Muscle of leg (tissue), 11 donors: ENCODE results near the gene RTN4R. TPM values are rescaled to one million over a fixed set of nuclear protein-coding genes. Genes with fewer than 3 reads are reported as not detected.
"Not testable (repeated sequence)": the region's sequence is repeated elsewhere in the genome, so short reads cannot be mapped to it uniquely, and the experiment has no call there.

Experiments
- DNase-seq: peaks from one replicate; pipeline ENCODE4 v3.0.0; 2013
- H3K27ac ChIP-seq: one replicate; pipeline ENCODE4 v1.5.1; 2013; ENCODE audit warnings: mild to moderate bottlenecking, low read length, control low read depth
- H3K27me3 ChIP-seq: one replicate; pipeline ENCODE4 v1.6.1; 2013; ENCODE audit warnings: low read length; ENCODE audit not compliant: control insufficient read depth, insufficient read depth
- H3K36me3 ChIP-seq: one replicate; pipeline ENCODE4 v1.6.1; 2013; ENCODE audit warnings: low read length; ENCODE audit not compliant: control insufficient read depth, insufficient read depth
- H3K4me1 ChIP-seq: one replicate; pipeline ENCODE4 v1.6.1; 2013; ENCODE audit warnings: low read length; ENCODE audit not compliant: control insufficient read depth, insufficient read depth
- H3K4me3 ChIP-seq: one replicate; pipeline ENCODE4 v1.5.1; 2013; ENCODE audit warnings: low read length, control low read depth
- H3K9me3 ChIP-seq: replicated peaks from 2 replicates; pipeline ENCODE4 v1.6.1; 2013; ENCODE audit warnings: low read depth, low read length; ENCODE audit not compliant: control insufficient read depth
- WGBS: methylation state at CpG from one replicate; pipeline ENCODE4 v1.1.5; 2013; ENCODE audit warnings: missing lambda C conversion rate; ENCODE audit not compliant: insufficient coverage; 5-methylcytosine and 5-hydroxymethylcytosine counted together
- polyA plus RNA-seq, 8 donors: library from polyadenylated mRNA; unstranded; fragments of 120-200 nt; gene quantifications; one replicate each; pipeline versions ENCODE4 v1.2.1 to v1.2.3, GENCODE V29; 2013; ENCODE audit warnings: inconsistent platforms in 1 of 8, low replicate concordance in 1 of 8; ENCODE audit not compliant: insufficient read length in 8 of 8, insufficient read depth in 1 of 8
- total RNA-seq: library from RNA; stranded (reverse); fragments of 120-200 nt; gene quantifications from one replicate; pipeline ENCODE4 v1.2.4, GENCODE V29; 2013

RTN4R gene
- total and polyA plus RNA-seq, 9 donors: 7.3 to 19.0 (median 13.5) TPM

DNA sequence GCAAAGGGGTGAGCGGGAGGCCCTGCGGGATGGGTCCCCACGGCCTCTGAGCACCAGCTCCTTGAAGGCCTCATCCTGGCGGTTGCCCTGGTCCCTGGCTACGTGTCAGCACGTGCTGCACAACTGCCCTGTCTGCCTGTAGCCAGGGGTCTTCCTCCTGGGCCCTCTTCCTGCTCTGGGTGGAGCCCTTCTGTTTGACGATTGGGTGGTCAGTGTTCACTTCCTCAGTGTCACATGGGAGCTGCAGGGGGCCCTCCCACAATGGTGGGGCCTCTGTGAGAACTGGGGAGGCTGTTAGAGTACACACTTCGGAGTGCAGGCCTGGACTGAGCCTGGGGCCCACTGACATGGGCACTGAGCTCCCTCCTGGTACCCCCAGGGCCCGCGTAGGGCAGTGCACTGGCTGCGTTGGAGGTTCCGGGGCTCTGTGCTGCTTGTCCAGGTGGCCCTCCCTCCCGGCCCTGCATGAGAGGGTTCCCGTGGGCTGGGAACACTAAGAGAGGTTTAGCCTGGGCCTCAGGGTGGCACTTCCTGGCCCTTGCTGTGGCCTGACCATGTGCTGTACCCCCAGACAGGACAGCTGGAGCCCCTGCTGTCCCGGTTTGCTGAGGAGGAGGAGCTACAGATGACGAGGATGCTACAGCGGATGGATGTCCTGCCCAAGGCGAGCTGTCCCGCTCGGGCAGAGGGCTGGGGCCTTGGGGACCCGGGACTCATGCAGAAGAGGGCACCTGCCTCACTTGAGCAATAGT is 38.0 kb upstream of the RTN4R start:
- DNase-seq: no peak
- H3K4me3 ChIP-seq: no peak overlapping the region
- no peak overlapping the region for H3K27ac ChIP-seq
- H3K27me3 ChIP-seq: peaks cover 13% of the 10 kb centered on the region
- WGBS: 73% methylated on average over 14 of the region's 21 CpGs
- peaks cover 21% of the 10 kb centered on the region for H3K4me1 ChIP-seq
- no peaks in the 10 kb centered on the region for H3K9me3 ChIP-seq
- no peaks in the 10 kb centered on the region for H3K36me3 ChIP-seq

DNA sequence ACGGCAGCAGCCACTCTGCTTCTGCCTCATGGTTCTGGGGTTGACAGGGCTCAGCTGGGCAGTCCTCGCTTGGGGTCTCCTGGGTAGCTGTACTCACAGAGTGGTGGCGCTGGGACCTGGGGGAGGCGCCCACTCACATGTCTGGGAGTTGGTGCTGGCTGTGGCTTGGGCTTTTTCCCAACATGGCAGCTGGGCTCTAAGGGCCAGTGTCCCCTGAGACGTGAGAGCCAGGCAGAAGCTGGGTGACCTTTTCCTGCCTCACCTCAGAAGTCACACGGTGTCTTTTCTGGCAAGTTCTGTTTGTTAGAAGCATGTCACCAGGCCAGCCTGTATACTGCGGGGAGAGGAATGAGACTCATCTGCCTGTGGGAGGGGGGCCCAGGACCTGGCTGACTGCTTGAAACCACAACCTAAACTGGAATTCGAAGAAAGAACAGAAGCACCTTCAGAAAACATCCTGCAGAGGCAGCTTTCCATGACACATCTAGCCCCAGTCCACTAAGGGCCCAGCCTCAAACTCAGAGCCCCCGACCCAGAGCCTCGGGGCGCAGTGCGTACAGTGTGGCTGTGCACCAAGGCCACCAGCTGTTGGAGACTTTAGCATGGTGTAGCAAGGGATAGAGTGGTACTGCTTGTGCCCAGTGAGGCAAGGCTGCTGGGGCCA is 37.2 kb upstream of the RTN4R start:
- H3K9me3 ChIP-seq, H3K36me3 ChIP-seq, H3K4me3 ChIP-seq, H3K27ac ChIP-seq, DNase-seq: not testable (repeated sequence)
- H3K4me1 ChIP-seq: peaks cover 21% of the 10 kb centered on the region
- WGBS: 74% methylated on average over 5 of the region's 12 CpGs
- H3K27me3 ChIP-seq: peaks cover 19% of the 10 kb centered on the region

- DNase-seq: no peak
- H3K36me3 ChIP-seq: no peaks in the 10 kb centered on the region
- no peak overlapping the region for H3K4me3 ChIP-seq
- peaks cover 26% of the 10 kb centered on the region for H3K4me1 ChIP-seq
- 98% methylated on average over 5 of the region's 9 CpGs for WGBS
- no peaks in the 10 kb centered on the region for H3K9me3 ChIP-seq
- no peak overlapping the region for H3K27ac ChIP-seq
- peaks cover 24% of the 10 kb centered on the region for H3K27me3 ChIP-seq
These were observed 36.5 kb upstream of the RTN4R start for GRCh38 chr22:20304646-20305045.

DNA sequence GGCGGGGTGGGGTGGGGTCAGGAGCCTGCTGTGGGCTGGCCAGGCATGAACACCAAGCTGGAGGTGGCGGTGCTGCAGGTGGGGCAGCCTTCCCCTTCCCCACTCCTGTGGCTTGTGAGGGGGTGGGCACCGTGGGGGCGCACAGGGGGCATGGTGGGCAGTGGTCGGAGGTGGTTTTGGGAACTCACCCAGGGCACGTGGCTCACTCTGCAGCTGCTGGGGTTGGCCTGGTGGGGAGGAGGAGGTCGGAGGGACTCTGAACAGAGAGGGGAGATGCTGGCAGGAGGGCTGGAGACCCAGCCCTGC is 35.1 kb upstream of the RTN4R start:
- DNase-seq: not testable (repeated sequence)
- peaks cover 35% of the 10 kb centered on the region for H3K27me3 ChIP-seq
- WGBS: no CpG with 5 or more reads among the region's 7 CpGs

GRCh38 chr22:20302438-20303228 is 34.5 kb upstream of the RTN4R start:
- H3K9me3 ChIP-seq: no peaks in the 10 kb centered on the region
- DNase-seq: no peak
- peaks cover 41% of the 10 kb centered on the region for H3K27me3 ChIP-seq
- H3K36me3 ChIP-seq: no peaks in the 10 kb centered on the region
- no peak overlapping the region for H3K4me3 ChIP-seq
- WGBS: 70% methylated on average over 5 of the region's 13 CpGs
- peaks cover 26% of the 10 kb centered on the region for H3K4me1 ChIP-seq
- H3K27ac ChIP-seq: no peak overlapping the region

More for the DNA sequence above, 35.1 kb upstream of the RTN4R start:
- H3K36me3 ChIP-seq, H3K27ac ChIP-seq, H3K4me3 ChIP-seq, H3K9me3 ChIP-seq: not testable (repeated sequence)
- H3K4me1 ChIP-seq: peaks cover 27% of the 10 kb centered on the region

GRCh38 chr22:20299746-20300136 is 31.6 kb upstream of the RTN4R start:
- peaks cover 10% of the 10 kb centered on the region for H3K4me1 ChIP-seq
- no peaks in the 10 kb centered on the region for H3K9me3 ChIP-seq
- peaks cover 52% of the 10 kb centered on the region for H3K27me3 ChIP-seq
- H3K27ac ChIP-seq: no peak overlapping the region
- DNase-seq: peak; percentile 27
- under 1% methylated on average over 51 of the region's 52 CpGs for WGBS
- no peak overlapping the region for H3K4me3 ChIP-seq
- no peaks in the 10 kb centered on the region for H3K36me3 ChIP-seq

DNA sequence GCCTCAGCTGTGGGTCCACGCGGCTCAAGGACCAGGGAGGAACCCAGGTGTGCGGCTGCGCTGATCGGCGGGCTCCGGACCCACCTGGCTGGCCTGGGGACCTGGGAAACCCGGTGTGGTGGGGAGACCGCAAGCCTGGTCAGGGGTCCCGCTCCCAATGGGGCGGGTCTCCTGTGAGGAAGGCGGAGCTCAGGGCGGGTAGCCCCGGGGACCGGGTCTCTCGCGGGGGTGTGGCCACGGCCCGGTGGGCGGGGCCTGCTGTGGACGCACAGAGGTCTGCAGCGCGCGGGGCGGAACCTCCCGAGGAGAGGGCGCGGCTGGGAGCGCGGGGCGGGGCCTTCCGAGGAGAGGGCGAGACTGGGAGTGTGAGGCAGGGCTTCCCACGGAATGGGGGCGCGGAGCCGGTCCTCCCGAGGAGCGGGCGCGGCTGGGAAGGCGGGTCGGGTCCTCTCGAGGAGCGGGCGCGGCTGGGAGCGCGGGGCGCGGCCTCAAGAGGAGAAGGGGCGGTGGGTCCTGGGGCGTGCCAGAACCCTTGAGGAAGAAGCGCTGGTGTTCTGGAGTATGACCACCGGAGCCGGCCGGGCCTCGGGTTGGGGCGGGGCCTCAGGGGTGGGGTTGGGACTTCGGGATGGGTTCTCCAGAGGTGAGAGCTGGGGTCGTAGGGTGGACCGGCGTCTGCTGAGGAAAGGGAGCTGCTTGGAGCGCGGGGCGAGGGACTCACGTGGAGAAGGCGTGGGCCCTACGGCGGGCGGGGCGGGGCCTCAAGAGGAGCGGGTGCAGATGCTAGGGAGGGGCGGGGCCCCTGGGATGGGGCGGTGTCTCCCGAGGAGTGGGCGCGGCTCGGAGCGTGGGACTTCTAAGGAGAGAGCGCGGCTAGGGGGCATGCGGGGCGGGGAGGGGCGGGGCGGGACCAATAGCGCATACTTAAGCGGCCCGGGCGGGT is 31.0 kb upstream of the RTN4R start:
- Histone ChIP-seq H3K4me3 (peak overlapping the region; percentile 28), H3K27me3 (peaks cover 52% of the 10 kb centered on the region), H3K36me3 (no peaks in the 10 kb centered on the region), H3K4me1 (peaks cover 10% of the 10 kb centered on the region), H3K27ac (no peak overlapping the region), H3K9me3 (no peaks in the 10 kb centered on the region)
- 1% methylated on average over 87 of the region's 90 CpGs for WGBS
- peak; percentile 73 for DNase-seq

DNA sequence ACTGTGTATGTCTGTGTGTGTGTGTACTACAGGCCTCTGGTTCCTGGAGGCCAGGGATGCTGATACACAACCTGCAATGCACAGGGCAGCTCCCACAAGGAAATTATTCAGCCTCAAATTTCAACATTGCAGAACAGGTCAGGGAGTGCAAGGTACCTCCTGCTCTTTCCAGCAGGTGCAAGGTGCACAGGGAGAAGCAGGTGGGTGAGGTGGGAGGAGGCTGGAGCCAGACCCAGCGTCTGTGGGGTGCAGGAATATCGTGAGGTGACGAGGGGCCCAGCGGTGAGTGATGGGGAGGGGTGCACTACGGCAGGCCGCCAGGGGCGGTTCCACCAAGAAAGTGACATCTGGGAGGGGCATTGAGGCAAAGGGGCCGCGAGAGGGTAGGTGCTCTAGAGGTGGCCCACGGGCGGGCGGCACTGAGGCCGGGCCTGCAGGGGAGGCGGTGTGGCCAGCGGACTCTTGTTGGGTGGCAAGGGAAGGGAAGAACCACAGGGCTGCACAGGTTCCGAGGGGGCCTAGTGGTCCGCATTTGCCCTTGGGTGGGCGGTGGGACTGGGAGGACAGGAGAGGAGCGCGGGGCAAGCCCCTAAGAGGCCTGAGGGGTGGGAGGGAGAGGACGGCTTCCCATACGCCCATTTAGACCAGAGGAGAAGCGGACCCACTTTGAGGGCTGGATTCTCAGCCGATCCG is 30.1 kb upstream of the RTN4R start:
- WGBS: 20% methylated on average over 23 of the region's 25 CpGs
- Histone ChIP-seq H3K27ac (no peak overlapping the region), H3K36me3 (no peaks in the 10 kb centered on the region), H3K4me1 (peaks cover 10% of the 10 kb centered on the region), H3K27me3 (peaks cover 52% of the 10 kb centered on the region), H3K4me3 (no peak overlapping the region), H3K9me3 (no peaks in the 10 kb centered on the region)
- no peak for DNase-seq

- Histone ChIP-seq H3K9me3 (no peaks in the 10 kb centered on the region), H3K27ac (no peak overlapping the region), H3K4me1 (peaks cover 10% of the 10 kb centered on the region), H3K27me3 (peaks cover 57% of the 10 kb centered on the region), H3K4me3 (no peak overlapping the region), H3K36me3 (no peaks in the 10 kb centered on the region)
- 88% methylated on average over 2 of the region's 9 CpGs for WGBS
- DNase-seq: no peak
These were observed 29.4 kb upstream of the RTN4R start for GRCh38 chr22:20297414-20298109.
